H1 (cell line): ENCODE results near the gene AMMECR1L. TPM values are rescaled to one million over a fixed set of nuclear protein-coding genes. Genes with fewer than 3 reads are reported as not detected.

Experiments used
- CTCF ChIA-PET: fragments of 300-600 bp; sonication (Branson Sonifier 250); formaldehyde crosslinking; loops from one replicate; lab custom pipeline; 2021; ENCODE audit not compliant: partially characterized antibody; lab: Charles Lee
- POLR2A ChIA-PET: fragments of 300-600 bp; sonication (Branson Sonifier 250); formaldehyde crosslinking; loops from one replicate; lab custom pipeline; 2021; ENCODE audit warnings: inconsistent platforms; ENCODE audit not compliant: partially characterized antibody; lab: Charles Lee
- DNase-seq, 2 experiments: peaks; one replicate each; pipeline versions ENCODE4 v3.0.0 to v3.0.0-alpha.2; 2010 to 2022; ENCODE audit warnings: low spot score in 2 of 2, low read depth in 1 of 2, mixed read lengths in 1 of 2
- FAIRE-seq: peaks from 2 replicates; lab custom pipeline; 2011; peaks lifted over from hg19 to GRCh38; lab: Jason Lieb, UNC
- H2AFZ ChIP-seq: 2 replicates; pipeline ENCODE4 v1.8.1; 2012; ENCODE audit warnings: low read length, inconsistent platforms
- H2AK5ac ChIP-seq: 2 replicates; pipeline ENCODE4 v1.6.1; 2013; ENCODE audit warnings: low read depth, low read length
- H2BK120ac ChIP-seq: replicated peaks from 2 replicates; pipeline ENCODE3; 2013; ENCODE audit warnings: low read depth, low read length, inconsistent platforms
- H2BK12ac ChIP-seq: 2 replicates; pipeline ENCODE4 v1.6.1; 2013; ENCODE audit warnings: low read depth, low read length
- H2BK15ac ChIP-seq: 2 replicates; pipeline ENCODE4 v1.6.1; 2013; ENCODE audit warnings: low read length
- H2BK20ac ChIP-seq: 2 replicates; pipeline ENCODE4 v1.6.1; 2013; ENCODE audit warnings: low read length
- H2BK5ac ChIP-seq: 2 replicates; pipeline ENCODE4 v1.6.1; 2013; ENCODE audit warnings: low read depth, low read length
- H3K14ac ChIP-seq: 2 replicates; pipeline ENCODE4 v1.6.1; 2013; ENCODE audit warnings: inconsistent platforms; ENCODE audit not compliant: insufficient read length
- H3K18ac ChIP-seq: 2 replicates; pipeline ENCODE4 v1.6.1; 2013; ENCODE audit warnings: low read length; ENCODE audit errors: extremely low read depth
- H3K23ac ChIP-seq: 2 replicates; pipeline ENCODE4 v1.6.1; 2013; ENCODE audit warnings: inconsistent platforms; ENCODE audit not compliant: insufficient read length
- H3K23me2 ChIP-seq: 2 replicates; pipeline ENCODE4 v1.6.1; 2013; ENCODE audit warnings: low read depth, low read length
- H3K27ac ChIP-seq: 2 replicates; pipeline ENCODE4 v1.6.1; 2011; ENCODE audit warnings: low read depth, low read length, inconsistent platforms
- H3K27me3 ChIP-seq, 4 experiments: replicated peaks in 1 of 4; 1 replicate in 1 of 4; 2 replicates in 3 of 4; pipeline versions ENCODE4 v1.6.1 to v1.8.1; 2011 to 2013; ENCODE audit warnings: low read length in 3 of 4, mild to moderate bottlenecking in 3 of 4, inconsistent platforms in 2 of 4, mixed read lengths in 2 of 4, moderate library complexity in 1 of 4; ENCODE audit not compliant: control insufficient read depth in 3 of 4, insufficient read depth in 3 of 4; ENCODE audit errors: extremely low read depth in 1 of 4
- H3K36me3 ChIP-seq, 4 experiments: 2 replicates each; pipeline versions ENCODE4 v1.6.1 to v1.8.1; 2011 to 2013; ENCODE audit warnings: mild to moderate bottlenecking in 4 of 4, low read length in 3 of 4, moderate library complexity in 2 of 4, control low read depth in 1 of 4, inconsistent platforms in 1 of 4; ENCODE audit not compliant: insufficient read depth in 4 of 4, control insufficient read depth in 2 of 4
- H3K4ac ChIP-seq: replicated peaks from 2 replicates; pipeline ENCODE3; 2013; ENCODE audit warnings: low read length, low read depth, mixed read lengths, inconsistent platforms; ENCODE audit not compliant: insufficient read length
- H3K4me1 ChIP-seq, 4 experiments: replicated peaks in 1 of 4; 1 replicate in 1 of 4; 2 replicates in 3 of 4; pipeline versions ENCODE4 v1.6.1 to v1.8.1; 2011 to 2013; ENCODE audit warnings: low read length in 3 of 4, inconsistent platforms in 2 of 4, mixed read lengths in 1 of 4; ENCODE audit not compliant: insufficient read depth in 4 of 4, control insufficient read depth in 3 of 4
- H3K4me2 ChIP-seq, 2 experiments: 2 replicates each; pipeline versions ENCODE4 v1.6.1 to v1.8.1; 2011 to 2013; ENCODE audit warnings: low read depth in 2 of 2, low read length in 2 of 2, control low read depth in 1 of 2, inconsistent platforms in 1 of 2, mild to moderate bottlenecking in 1 of 2; ENCODE audit not compliant: insufficient read depth in 1 of 2
- H3K4me3 ChIP-seq, 4 experiments: fragments of 200-600, 300-600 bp in 1 of 4; sonication (generic), shearing (Covaris generic), sonication (Bioruptor Twin) in 1 of 4; 2 replicates each; pipeline versions ENCODE4 v1.5.1 to v1.8.1; 2011 to 2016; ENCODE audit warnings: low read length in 4 of 4, low read depth in 3 of 4, control low read depth in 2 of 4, inconsistent platforms in 2 of 4, mild to moderate bottlenecking in 2 of 4, mixed read lengths in 1 of 4, moderate library complexity in 1 of 4; ENCODE audit not compliant: insufficient read depth in 2 of 4; ENCODE audit errors: extremely low read depth in 1 of 4
- H3K56ac ChIP-seq: replicated peaks from 2 replicates; pipeline ENCODE3; 2013; ENCODE audit warnings: low read depth, mild to moderate bottlenecking, mixed read lengths, low read length, inconsistent platforms; ENCODE audit not compliant: insufficient read length
- H3K79me1 ChIP-seq: 2 replicates; pipeline ENCODE4 v1.6.1; 2013; ENCODE audit warnings: low read depth, low read length, control low read depth
- H3K79me2 ChIP-seq, 2 experiments: 2 replicates each; pipeline versions ENCODE4 v1.6.1 to v1.8.1; 2012 to 2013; ENCODE audit warnings: low read length in 2 of 2, mild to moderate bottlenecking in 2 of 2, inconsistent platforms in 1 of 2; ENCODE audit not compliant: insufficient read depth in 2 of 2, control insufficient read depth in 1 of 2
- H3K9ac ChIP-seq, 4 experiments: replicated peaks in 1 of 4; 1 replicate in 1 of 4; 2 replicates in 3 of 4; pipeline versions ENCODE4 v1.6.1 to v1.8.1; 2011 to 2013; ENCODE audit warnings: low read depth in 3 of 4, low read length in 3 of 4, control low read depth in 2 of 4, mild to moderate bottlenecking in 2 of 4, moderate library complexity in 2 of 4, inconsistent platforms in 1 of 4; ENCODE audit errors: extremely low read depth in 1 of 4
- H3K9me3 ChIP-seq, 2 experiments: 2 replicates each; pipeline versions ENCODE4 v1.6.1 to v1.8.1; 2012 to 2013; ENCODE audit warnings: mild to moderate bottlenecking in 2 of 2, moderate library complexity in 2 of 2, control low read depth in 1 of 2, inconsistent platforms in 1 of 2, low read depth in 1 of 2, low read length in 1 of 2, mixed read lengths in 1 of 2; ENCODE audit not compliant: insufficient read depth in 2 of 2
- H4K20me1 ChIP-seq, 2 experiments: replicated peaks in 1 of 2; 2 replicates each; pipeline versions ENCODE3 to v1.8.1; 2011 to 2013; ENCODE audit warnings: inconsistent platforms in 2 of 2, low read length in 2 of 2, mild to moderate bottlenecking in 1 of 2; ENCODE audit not compliant: insufficient read depth in 2 of 2, control insufficient read depth in 1 of 2
- H4K5ac ChIP-seq: 2 replicates; pipeline ENCODE4 v1.6.1; 2013; ENCODE audit warnings: low read length, low read depth, mixed read lengths, inconsistent platforms; ENCODE audit not compliant: insufficient read length
- H4K8ac ChIP-seq: 2 replicates; pipeline ENCODE4 v1.8.0; 2013; ENCODE audit warnings: mild to moderate bottlenecking, moderate library complexity, low read length, inconsistent platforms; ENCODE audit not compliant: insufficient read depth; ENCODE audit errors: extremely low read depth
- H4K91ac ChIP-seq: replicated peaks from 2 replicates; pipeline ENCODE3; 2013; ENCODE audit warnings: low read length, mixed read lengths, inconsistent platforms; ENCODE audit not compliant: insufficient read length
- CBX5 ChIP-seq: fragments of 300-800, 300-1000 bp; sonication (generic); IDR thresholded peaks from 2 replicates; pipeline ENCODE4 v1.7.1; 2016; ENCODE audit warnings: antibody characterized with exemption, low read length, low read depth
- CHD2 ChIP-seq: IDR thresholded peaks from 2 replicates; pipeline ENCODE4 v1.6.1; 2012; ENCODE audit warnings: low read length, improper control_type of control experiment
- CREB1 ChIP-seq: IDR thresholded peaks from 2 replicates; pipeline ENCODE4 v1.6.1; 2012; ENCODE audit warnings: inconsistent platforms
- EP300 ChIP-seq, 2 experiments: IDR thresholded peaks; 1 replicate in 1 of 2; 2 replicates in 1 of 2; pipeline ENCODE4 v1.6.1; 2011 to 2012; ENCODE audit warnings: low read depth in 2 of 2, low read length in 2 of 2, mild to moderate bottlenecking in 2 of 2, borderline replicate concordance in 1 of 2, inconsistent platforms in 1 of 2, moderate library complexity in 1 of 2
- EZH2 ChIP-seq: fragments of 200-600 bp; sonication (generic); IDR thresholded peaks from 2 replicates; pipeline ENCODE4 v1.7.1; 2012; ENCODE audit warnings: low read depth, mild to moderate bottlenecking, moderate library complexity, low read length, inconsistent platforms; ENCODE audit not compliant: severe bottlenecking
- GABPA ChIP-seq: IDR thresholded peaks from 2 replicates; pipeline ENCODE4 v1.6.1; 2011; ENCODE audit warnings: mild to moderate bottlenecking, low read length, moderate library complexity, borderline replicate concordance; ENCODE audit not compliant: insufficient read depth
- POLR2AphosphoS5 ChIP-seq: IDR thresholded peaks from 2 replicates; pipeline ENCODE4 v1.6.1; 2011; ENCODE audit warnings: low read depth, low read length
- RBBP5 ChIP-seq: IDR thresholded peaks from 2 replicates; pipeline ENCODE4 v1.7.1; 2012; ENCODE audit warnings: low read depth, mild to moderate bottlenecking, inconsistent platforms, low read length, moderate library complexity, borderline replicate concordance
- RXRA ChIP-seq: IDR thresholded peaks from 2 replicates; pipeline ENCODE4 v1.6.1; 2011; ENCODE audit warnings: low read depth, mild to moderate bottlenecking, low read length, moderate library complexity; ENCODE audit not compliant: insufficient read depth
- SIRT6 ChIP-seq: IDR thresholded peaks from one replicate; pipeline ENCODE4 v1.7.1; 2012; ENCODE audit warnings: low read length, inconsistent platforms
- WGBS, 2 experiments: shearing (Covaris generic) in 1 of 2; methylation state at CpG; one replicate each; pipeline versions ENCODE4 v1.1.6 to v1.1.7; 2013 to 2015; ENCODE audit warnings: low lambda C conversion rate in 2 of 2, mixed read lengths in 2 of 2, inconsistent platforms in 1 of 2, low coverage in 1 of 2, missing lambda C conversion rate in 1 of 2; ENCODE audit not compliant: insufficient replicate concordance in 2 of 2, insufficient coverage in 1 of 2, insufficient read length in 1 of 2; ENCODE audit errors: extremely low coverage in 1 of 2, missing lambda C conversion rate in 1 of 2; 5-methylcytosine and 5-hydroxymethylcytosine counted together
- polyA plus RNA-seq, 7 experiments: library from polyadenylated mRNA; depleted of rRNA in 3 of 7; stranded (reverse) in 5 of 7; unstranded in 2 of 7; fragments of >200 nt in 5 of 7; fragments of 200-250 nt in 2 of 7; gene quantifications; 1 replicate in 5 of 7; 2 replicates in 1 of 7; 4 replicates in 1 of 7; pipeline versions ENCODE4 v1.2.1 to v1.2.3, GENCODE V29; 2011 to 2013; ENCODE audit warnings: missing spikeins in 2 of 7, mixed read lengths in 2 of 7
- total RNA-seq: library from RNA; stranded (reverse); fragmentation: NEBNext Ultra II Directional; extraction: Animal tissue kit (Norgen Biotek cat#: 25700); gene quantifications from 2 replicates; pipeline ENCODE4 v1.2.1, GENCODE V29; 2021

The AMMECR1L gene
- total and polyA plus RNA-seq, 2 of the 8 experiments (the other 6 are each of a cell fraction or from before 2014, with no cell fraction given), result 10.1 to 18.8 TPM

- H3K4ac ChIP-seq, result no peak overlapping the region
- no peak overlapping the region for H2BK5ac ChIP-seq
- no peaks in the 10 kb centered on the region for H3K9me3 ChIP-seq
- H2AFZ ChIP-seq, result no peak overlapping the region
- FAIRE-seq (no peak), DNase-seq (no peak)
- H3K23ac ChIP-seq, result no peak overlapping the region
- 97% methylated on average over 4 of the region's 4 CpGs; no CpG with 5 or more reads in 1 of the 2 experiments for WGBS, 2 experiments
- no peaks in the 10 kb centered on the region for H4K20me1 ChIP-seq
- no peak overlapping the region for H4K91ac ChIP-seq
- H2BK120ac ChIP-seq, result no peak overlapping the region
- no peak overlapping the region for H3K18ac ChIP-seq
- H3K27me3 ChIP-seq, result no peaks in the 10 kb centered on the region
- H3K4me2 ChIP-seq, result no peak overlapping the region
- ChIA-PET CTCF (interaction anchor here (0.8 to 0.9 kb wide), 2 partner anchors 9 to 121 kb away, joined by 3 to 5 read pairs; no protein-coding TSS in a partner anchor), POLR2A (no interaction called here)
- H2BK20ac ChIP-seq, result no peak overlapping the region
- TF ChIP-seq SIRT6 (no peak), GABPA (no peak), RBBP5 (no peak), EP300 (IDR thresholded peaks at IDR 0.05; ENCODE audit: borderline replicate concordance in 1 of 2, low read depth in 2 of 2, low read length in 2 of 2) (no peak), POLR2AphosphoS5 (no peak), EZH2 (no peak), CHD2 (no peak), CBX5 (no peak), CREB1 (no peak), RXRA (no peak)
- no peaks in the 10 kb centered on the region for H3K23me2 ChIP-seq
- H3K4me3 ChIP-seq, result no peak overlapping the region
- no peak overlapping the region for H4K8ac ChIP-seq
- no peaks in the 10 kb centered on the region for H3K79me1 ChIP-seq
- H3K79me2 ChIP-seq, result no peaks in the 10 kb centered on the region
- no peak overlapping the region for H3K9ac ChIP-seq
- no peak overlapping the region for H2BK15ac ChIP-seq
- no peaks in the 10 kb centered on the region for H3K36me3 ChIP-seq
- no peak overlapping the region for H4K5ac ChIP-seq
- H3K4me1 ChIP-seq, result no peaks in the 10 kb centered on the region
- H2AK5ac ChIP-seq, result no peak overlapping the region
- H3K14ac ChIP-seq, result no peak overlapping the region
- no peak overlapping the region for H3K56ac ChIP-seq
- H2BK12ac ChIP-seq, result no peak overlapping the region
- no peak overlapping the region for H3K27ac ChIP-seq
Measured at GRCh38 chr2:127917916-127918315, 32.2 kb upstream of the AMMECR1L start.
